Brain microvascular endothelial cell (primary cell): ENCODE measurements around the gene GBA2.

Source experiments
- DNase-seq: peaks from one replicate; pipeline ENCODE4 v3.0.0-alpha.2; 2020
- H3K27ac ChIP-seq: fragments of 250-450 bp; sonication (Bioruptor Pico); 2 replicates; pipeline ENCODE4 v1.5.1; 2020; ENCODE audit warnings: mild to moderate bottlenecking, moderate library complexity
- H3K27me3 ChIP-seq: fragments of 250-450 bp; sonication (Bioruptor Pico); replicated peaks from 2 replicates; pipeline ENCODE4 v1.5.1; 2020; ENCODE audit warnings: mild to moderate bottlenecking
- H3K36me3 ChIP-seq: fragments of 250-450 bp; sonication (Bioruptor Pico); replicated peaks from 2 replicates; pipeline ENCODE4 v1.5.1; 2020; ENCODE audit warnings: mild to moderate bottlenecking
- H3K4me3 ChIP-seq: 2 replicates; pipeline ENCODE4 v1.5.1; 2011; ENCODE audit warnings: low read depth, mild to moderate bottlenecking, control low read depth, low read length, moderate library complexity
- CTCF ChIP-seq: IDR thresholded peaks from 2 replicates; pipeline ENCODE4 v1.5.1; 2011; ENCODE audit warnings: low read depth, mild to moderate bottlenecking, moderate library complexity, low read length, control low read depth, inconsistent platforms; ENCODE audit errors: missing control alignments
- in situ Hi-C: cut with HindIII; loops from 2 replicates; pipeline ENCODE4 v1.10.0; 2017; ENCODE audit warnings: low sequenced_read_pairs, low pct_ligation_motif_present

GBA2 gene

GRCh38 chr9:35771943-35772342 lies 22.9 kb upstream of the GBA2 start:
- H3K27me3 ChIP-seq: no peaks in the 10 kb centered on the region
- H3K4me3 ChIP-seq: no peak overlapping the region
- H3K27ac ChIP-seq: no peak overlapping the region
- in situ Hi-C loops: no loop called here
- no peak for DNase-seq
- H3K36me3 ChIP-seq: no peaks in the 10 kb centered on the region
- no peak for TF ChIP-seq CTCF

- H3K36me3 ChIP-seq: no peaks in the 10 kb centered on the region
- H3K4me3 ChIP-seq: no peak overlapping the region
- H3K27ac ChIP-seq: no peak overlapping the region
- TF ChIP-seq CTCF: no peak
- no peak for DNase-seq
- H3K27me3 ChIP-seq: no peaks in the 10 kb centered on the region
- in situ Hi-C loops: no loop called here
These were observed 22.5 kb upstream of the GBA2 start for GRCh38 chr9:35771534-35771933.

DNA sequence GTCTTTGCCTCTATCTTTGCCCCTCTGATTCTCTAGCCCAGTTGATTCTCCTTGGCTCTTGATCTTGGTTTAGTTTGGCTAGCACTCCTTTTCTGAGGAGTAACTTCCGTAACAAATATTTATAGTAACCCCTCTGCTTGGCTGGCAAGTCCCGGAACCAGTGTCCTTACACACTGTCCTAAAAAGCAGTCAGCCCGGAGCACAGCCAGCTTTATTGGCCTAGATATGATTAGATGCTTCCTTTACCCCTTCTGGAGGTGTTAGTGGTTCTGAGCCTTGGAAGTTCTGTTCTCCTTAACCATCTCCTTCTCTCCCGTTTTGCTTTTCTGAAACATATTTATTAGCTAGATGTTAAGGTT lies 22.0 kb upstream of the GBA2 start:
- H3K27me3 ChIP-seq: no peaks in the 10 kb centered on the region
- in situ Hi-C loops: no loop called here
- TF ChIP-seq CTCF: no peak
- DNase-seq: no peak
- H3K27ac ChIP-seq: no peak overlapping the region
- no peaks in the 10 kb centered on the region for H3K36me3 ChIP-seq
- H3K4me3 ChIP-seq: no peak overlapping the region

GRCh38 chr9:35769763-35770162 lies 20.7 kb upstream of the GBA2 start:
- TF ChIP-seq CTCF: no peak
- in situ Hi-C loops: no loop called here
- DNase-seq: no peak

DNA sequence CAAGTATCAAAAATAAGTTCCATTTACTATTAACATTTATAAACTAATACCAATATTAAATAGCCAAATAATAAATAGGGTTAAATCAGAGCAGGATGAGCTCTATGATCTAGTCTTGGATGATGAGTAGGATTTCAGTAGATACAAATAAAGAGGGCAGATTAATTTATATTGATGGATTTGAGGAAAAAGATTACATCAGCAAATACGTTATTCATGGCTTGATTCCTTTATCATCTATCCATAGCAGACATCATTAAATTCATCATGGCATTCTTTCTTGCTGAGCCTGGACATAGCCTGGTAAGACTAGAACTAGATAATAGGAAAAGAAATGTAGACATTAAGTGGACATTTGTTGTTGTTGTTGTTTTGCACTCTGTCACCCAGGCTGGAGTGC lies 18.4 kb upstream of the GBA2 start:
- DNase-seq: no peak
- Histone ChIP-seq H3K27ac (no peak overlapping the region), H3K4me3 (no peak overlapping the region), H3K36me3 (no peaks in the 10 kb centered on the region), H3K27me3 (no peaks in the 10 kb centered on the region)
- in situ Hi-C loops: no loop called here
- TF ChIP-seq CTCF: no peak

More at GRCh38 chr9:35769763-35770162, 20.7 kb upstream of the GBA2 start:
- H3K27ac ChIP-seq: no peak overlapping the region
- H3K4me3 ChIP-seq: no peak overlapping the region
- H3K27me3 ChIP-seq: no peaks in the 10 kb centered on the region
- H3K36me3 ChIP-seq: no peaks in the 10 kb centered on the region

DNA sequence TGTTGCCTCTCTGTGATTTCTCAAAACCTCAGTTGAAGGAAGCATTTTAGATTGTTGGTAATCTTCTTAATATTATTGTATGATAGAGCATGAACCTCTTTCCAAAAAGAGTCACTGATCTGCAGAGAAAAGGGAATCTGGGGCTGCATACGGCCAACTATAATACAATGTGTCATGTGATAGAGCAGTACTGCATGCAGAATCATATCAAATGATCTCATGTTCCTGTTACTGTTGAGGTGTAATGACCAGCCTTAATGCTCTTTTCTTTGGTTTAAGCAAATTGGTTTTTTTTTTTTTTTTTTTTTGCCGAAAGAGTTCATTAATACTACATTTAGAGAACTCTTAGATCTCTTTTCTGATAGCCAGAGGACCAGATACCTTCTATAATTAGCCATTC lies 18.0 kb upstream of the GBA2 start:
- no peak overlapping the region for H3K4me3 ChIP-seq
- no peaks in the 10 kb centered on the region for H3K36me3 ChIP-seq
- no peaks in the 10 kb centered on the region for H3K27me3 ChIP-seq
- DNase-seq: no peak
- in situ Hi-C loops: no loop called here
- no peak for TF ChIP-seq CTCF
- no peak overlapping the region for H3K27ac ChIP-seq
